ENCODE results near the gene TMEM63C.
"Not testable (repeated sequence)": the region's sequence is repeated elsewhere in the genome, so short reads cannot be mapped to it uniquely, and the experiment has no call there.

TMEM63C gene

DNA sequence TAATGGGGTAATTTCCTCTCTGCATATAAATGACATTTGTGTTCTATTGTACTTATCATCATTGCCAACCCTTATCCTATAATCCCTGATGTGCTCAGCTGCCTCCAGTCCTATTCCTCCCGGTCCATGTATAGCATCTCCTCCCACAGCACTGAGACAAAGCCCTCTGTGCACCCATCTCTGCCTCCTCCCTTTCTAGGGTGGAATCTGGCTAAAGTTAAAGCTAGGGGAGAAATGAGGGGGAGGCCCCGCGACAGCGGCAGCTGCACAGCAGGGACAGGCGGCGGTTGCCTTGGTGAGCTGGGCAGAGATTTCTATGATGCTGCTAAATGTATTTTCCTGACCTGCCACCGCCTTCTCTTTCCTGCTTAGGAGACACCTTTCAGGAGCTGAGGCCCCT lies 27.2 kb upstream of the TMEM63C start:
- DNase-seq (ENCODE audit: low spot score), result no peak

- DNase-seq (ENCODE audit: low spot score), result no peak
Measured at GRCh38 chr14:77155083-77155482, 26.5 kb upstream of the TMEM63C start.

GRCh38 chr14:77157740-77158139 lies 23.9 kb upstream of the TMEM63C start:
- no peak for DNase-seq (ENCODE audit: low spot score)

DNA sequence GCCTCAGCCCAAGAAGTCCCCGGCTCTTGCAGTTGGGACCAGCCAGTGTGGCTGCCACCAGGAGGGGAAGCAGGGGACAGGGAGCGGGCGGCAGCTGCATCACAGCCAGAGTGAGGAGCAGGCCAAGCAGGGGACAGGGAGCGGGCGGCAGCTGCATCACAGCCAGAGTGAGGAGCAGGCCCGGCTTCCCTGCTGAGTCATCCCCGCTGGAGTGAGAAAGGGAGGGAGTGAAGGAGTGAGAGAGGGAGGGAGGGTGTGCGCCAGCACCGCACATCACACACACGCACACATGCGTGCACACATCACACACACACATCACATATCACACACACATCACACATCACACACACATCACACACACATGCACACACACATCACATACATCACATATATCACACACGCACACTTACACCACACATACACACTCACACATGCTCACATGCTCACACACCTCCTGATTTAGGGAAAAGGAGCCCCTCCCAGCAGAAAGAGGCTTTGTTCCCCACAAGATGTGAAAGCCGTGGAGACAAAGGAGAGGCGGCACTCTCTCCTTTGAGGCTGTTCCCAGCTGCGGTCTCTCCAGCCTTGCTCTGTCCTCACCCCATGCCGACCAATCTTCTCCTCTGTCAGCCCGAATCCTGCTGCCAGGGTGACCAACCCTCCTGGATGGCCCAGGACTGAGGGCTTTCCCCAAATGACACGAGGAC lies 23.3 kb upstream of the TMEM63C start:
- DNase-seq (ENCODE audit: low spot score), result no peak

DNA sequence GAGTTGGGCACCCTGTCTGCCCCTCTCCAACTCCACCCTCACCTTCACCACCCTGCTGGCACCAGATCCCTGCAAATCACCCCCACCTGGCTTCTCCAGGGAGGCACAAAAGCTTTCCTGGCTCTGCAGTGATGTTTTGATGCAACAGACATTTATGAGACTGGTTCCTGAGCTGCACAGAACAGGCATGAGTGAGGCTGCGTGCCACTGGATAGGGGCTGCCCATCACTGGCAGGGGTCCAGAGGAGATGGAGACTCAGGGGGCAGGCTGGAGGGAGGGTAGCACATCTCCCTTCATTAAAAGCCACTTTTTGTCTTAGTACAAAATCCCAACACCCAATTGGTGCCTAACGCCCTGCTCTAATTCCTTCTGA lies 22.7 kb upstream of the TMEM63C start:
- no peak for DNase-seq (ENCODE audit: low spot score)

DNA sequence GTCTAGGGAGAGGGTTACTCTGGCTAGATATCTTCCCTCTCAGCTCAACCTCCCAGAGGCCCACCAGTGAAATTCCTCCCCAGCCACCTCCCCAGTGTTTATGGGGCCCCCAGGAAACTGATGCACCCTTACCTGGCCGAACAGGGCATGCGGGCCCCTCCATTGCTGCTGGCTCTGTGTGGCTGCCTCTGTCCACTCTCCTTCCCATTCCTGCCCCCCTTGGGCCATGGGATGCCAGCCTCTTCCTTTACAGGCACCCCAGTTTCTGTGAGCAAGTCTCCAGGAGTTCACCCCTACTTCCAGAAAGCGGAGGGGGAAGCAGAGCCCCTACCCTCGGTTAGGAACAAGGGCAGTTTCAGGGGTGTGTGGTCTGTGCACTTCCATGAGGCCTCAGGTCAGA lies 20.6 kb upstream of the TMEM63C start:
- DNase-seq (ENCODE audit: low spot score), result no peak

- DNase-seq (ENCODE audit: low spot score), result no peak
Measured at GRCh38 chr14:77170045-77170444, 11.6 kb upstream of the TMEM63C start.

GRCh38 chr14:77172916-77173315 lies 8.7 kb upstream of the TMEM63C start:
- DNase-seq (ENCODE audit: low spot score), result no peak

GRCh38 chr14:77173911-77174617 lies 7.5 kb upstream of the TMEM63C start:
- not testable (repeated sequence) for DNase-seq (ENCODE audit: low spot score)

GRCh38 chr14:77175843-77176242 lies 5.8 kb upstream of the TMEM63C start:
- no peak for DNase-seq (ENCODE audit: low spot score)

GRCh38 chr14:77177702-77178101 lies 3.9 kb upstream of the TMEM63C start:
- peak; percentile 53 for DNase-seq (ENCODE audit: low spot score)

- no peak for DNase-seq (ENCODE audit: low spot score)
Measured at GRCh38 chr14:77178656-77179055, 2.9 kb upstream of the TMEM63C start.

- DNase-seq (ENCODE audit: low spot score), result no peak
Measured at GRCh38 chr14:77180726-77181602, 634 bp upstream of the TMEM63C start.

- DNase-seq (ENCODE audit: low spot score), result no peak
Measured at GRCh38 chr14:77183896-77184295, 2.3 kb downstream of the TMEM63C start.

- DNase-seq (ENCODE audit: low spot score), result no peak
Measured at GRCh38 chr14:77184396-77185092, 2.9 kb downstream of the TMEM63C start.

- no peak for DNase-seq (ENCODE audit: low spot score)
Measured at GRCh38 chr14:77185093-77185465, 3.5 kb downstream of the TMEM63C start.

DNA sequence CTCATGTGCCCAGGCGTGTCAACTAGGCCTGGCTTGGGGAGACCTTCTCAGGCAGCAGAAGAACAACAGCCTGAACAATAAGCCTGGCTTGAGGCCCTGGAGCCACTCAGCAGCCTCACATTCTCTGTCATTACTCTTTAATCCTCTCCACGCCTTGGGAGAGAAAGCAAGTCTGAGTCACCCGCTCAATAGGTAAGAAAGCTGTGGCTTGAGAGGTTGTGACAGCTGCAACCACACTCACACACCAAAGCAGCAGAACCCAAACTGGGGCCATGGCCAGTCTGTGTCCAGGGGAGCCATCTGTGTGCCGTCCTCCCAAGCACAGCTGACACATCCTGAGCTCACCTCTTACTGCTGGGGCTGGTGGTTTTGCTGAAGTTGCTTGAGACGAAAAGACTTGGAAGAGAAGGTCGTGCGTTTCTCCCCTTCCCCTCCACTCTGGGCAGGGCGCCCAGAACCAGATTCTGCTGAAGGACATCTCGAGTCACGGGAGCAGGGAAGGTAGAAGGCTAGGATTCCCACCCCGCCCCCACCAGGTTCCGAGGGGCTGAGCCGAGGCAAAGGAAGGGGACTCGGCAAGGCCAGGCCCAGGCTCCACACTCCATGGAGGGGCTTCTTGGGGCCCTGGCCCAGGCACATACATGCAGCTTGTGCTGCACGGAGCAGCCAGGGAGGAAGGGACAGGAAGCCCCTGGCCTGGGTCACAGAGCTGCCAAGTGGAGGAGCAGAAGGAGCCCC lies 5.5 kb downstream of the TMEM63C start:
- DNase-seq (ENCODE audit: low spot score), result no peak

DNA sequence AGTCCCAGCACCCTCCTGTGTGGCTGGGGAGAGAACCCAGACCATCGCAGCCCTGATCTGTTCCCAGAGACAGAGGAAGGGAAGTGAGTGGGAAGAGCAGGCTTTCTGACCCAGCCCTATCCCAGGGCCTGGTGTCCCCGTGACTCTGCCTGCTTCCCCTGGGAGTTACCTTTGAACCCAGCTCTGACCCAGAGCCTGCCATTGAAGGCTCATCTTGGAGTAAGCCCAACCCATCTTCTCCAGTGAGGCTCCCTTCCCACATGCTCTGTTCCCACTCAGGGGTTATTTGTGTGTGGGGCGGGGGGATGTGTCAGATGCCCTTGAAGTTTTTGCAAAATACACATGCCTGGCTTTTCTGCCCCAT lies 6.0 kb downstream of the TMEM63C start:
- DNase-seq (ENCODE audit: low spot score), result no peak

DNA sequence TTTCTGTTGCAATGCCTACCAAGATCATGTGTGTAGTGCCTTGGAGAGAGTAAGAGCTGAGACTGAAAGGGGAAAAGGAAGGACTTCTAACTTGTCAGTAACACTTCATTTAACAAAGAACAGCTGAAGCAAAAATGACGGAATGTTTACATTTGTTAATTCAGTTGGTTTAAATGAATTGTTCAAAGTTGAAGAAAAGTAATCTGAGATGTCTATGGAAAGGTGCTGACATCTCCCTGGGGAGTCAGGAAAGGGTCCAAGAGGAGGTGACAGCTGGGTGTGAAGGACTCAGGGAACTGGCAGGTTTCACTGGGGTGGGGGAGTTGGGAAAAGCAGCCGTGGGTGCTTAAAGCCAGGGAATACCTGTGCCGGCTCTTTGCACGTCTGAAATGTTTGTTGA lies 7.9 kb downstream of the TMEM63C start:
- DNase-seq (ENCODE audit: low spot score), result no peak

GRCh38 chr14:77190977-77191376 lies 9.4 kb downstream of the TMEM63C start:
- DNase-seq (ENCODE audit: low spot score), result no peak

GRCh38 chr14:77194706-77195105 lies 13.1 kb downstream of the TMEM63C start:
- no peak for DNase-seq (ENCODE audit: low spot score)

- DNase-seq (ENCODE audit: low spot score), result no peak
Measured at GRCh38 chr14:77195766-77196165, 14.2 kb downstream of the TMEM63C start.
